BE2C (cell line): ENCODE measurements around the gene TP53BP2.

Experiments used
- DNase-seq: peaks from one replicate; pipeline ENCODE4 v3.0.0-alpha.2; 2020
- H3K27me3 ChIP-seq: fragments of 250-450 bp; sonication (Bioruptor Pico); 2 replicates; pipeline ENCODE4 v1.5.1; 2020; ENCODE audit warnings: mild to moderate bottlenecking
- H3K36me3 ChIP-seq: fragments of 250-450 bp; sonication (Bioruptor Pico); 2 replicates; pipeline ENCODE4 v1.5.1; 2020; ENCODE audit warnings: mild to moderate bottlenecking
- H3K4me1 ChIP-seq: fragments of 250-450 bp; sonication (Bioruptor Pico); 2 replicates; pipeline ENCODE4 v1.5.1; 2020
- H3K4me3 ChIP-seq: 2 replicates; pipeline ENCODE4 v1.5.1; 2011; ENCODE audit warnings: low read depth, low read length
- H3K9me3 ChIP-seq: fragments of 250-450 bp; sonication (Bioruptor Pico); 2 replicates; pipeline ENCODE4 v1.5.1; 2020
- CTCF ChIP-seq: IDR thresholded peaks from 2 replicates; pipeline ENCODE4 v1.5.1; 2012; ENCODE audit warnings: mild to moderate bottlenecking, low read depth, low read length

Gene TP53BP2

DNA sequence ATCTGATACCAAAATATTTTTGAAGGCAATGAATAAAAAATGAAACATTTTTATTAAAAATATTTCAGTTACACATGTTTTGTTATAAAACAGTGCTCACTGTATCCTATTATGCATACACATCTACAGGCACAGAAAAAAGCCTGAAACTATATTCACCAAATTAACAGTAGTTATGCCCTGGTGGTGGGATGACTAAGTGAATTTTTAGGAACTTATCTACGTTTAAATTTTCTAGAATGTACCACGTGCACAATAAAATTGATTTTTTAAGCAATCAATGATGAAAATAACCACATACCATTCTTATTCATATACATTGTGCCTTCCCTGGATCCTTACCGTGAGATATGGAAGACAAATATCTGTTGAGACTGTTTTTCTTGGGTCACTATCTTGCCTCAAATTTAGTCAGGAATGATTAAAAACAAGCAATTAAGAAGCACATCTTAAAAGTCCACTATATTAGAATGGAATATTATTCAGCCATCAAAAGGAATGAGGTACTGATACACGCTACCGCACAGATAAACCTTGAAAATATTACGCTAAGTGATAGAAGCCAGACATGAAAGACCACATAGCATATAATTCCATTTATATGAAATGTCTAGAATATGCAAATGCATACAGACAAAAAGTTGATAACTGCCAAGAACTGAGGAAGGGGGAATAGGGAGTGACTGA lies 17.4 kb downstream of the TP53BP2 start:
- no peak for TF ChIP-seq CTCF

DNA sequence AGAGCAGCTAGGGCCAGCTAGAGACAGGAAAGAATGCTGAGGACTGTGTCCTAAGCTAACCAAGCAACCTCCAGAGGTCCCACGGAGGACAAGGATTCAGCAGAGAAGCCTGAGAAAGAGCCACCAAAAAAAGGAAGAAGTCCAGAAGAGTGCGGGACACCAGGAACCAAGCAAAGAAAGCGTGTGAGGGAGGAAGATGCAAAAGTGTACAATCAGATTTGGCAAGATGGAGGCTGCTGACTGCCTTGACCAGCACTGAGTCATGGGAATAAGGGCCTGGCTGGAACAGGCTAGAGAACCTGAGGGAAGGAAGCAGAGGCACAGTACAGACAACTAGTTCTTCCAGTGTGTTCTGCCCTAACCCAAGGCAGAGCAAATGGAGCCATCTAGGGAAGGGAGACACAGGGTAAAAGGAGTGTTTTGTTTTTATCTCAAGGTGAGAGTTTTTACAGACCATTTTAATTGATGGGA lies 18.5 kb downstream of the TP53BP2 start:
- Histone ChIP-seq H3K4me3 (no peak overlapping the region), H3K4me1 (peaks cover 6% of the 10 kb centered on the region), H3K36me3 (no peaks in the 10 kb centered on the region), H3K27me3 (no peaks in the 10 kb centered on the region), H3K9me3 (no peaks in the 10 kb centered on the region)
- DNase-seq: no peak
- no peak for TF ChIP-seq CTCF

More for the DNA sequence above, 17.4 kb downstream of the TP53BP2 start:
- Histone ChIP-seq H3K4me1 (peaks cover 13% of the 10 kb centered on the region), H3K36me3 (no peaks in the 10 kb centered on the region), H3K9me3 (no peaks in the 10 kb centered on the region), H3K27me3 (no peaks in the 10 kb centered on the region), H3K4me3 (no peak overlapping the region)
- no peak for DNase-seq

DNA sequence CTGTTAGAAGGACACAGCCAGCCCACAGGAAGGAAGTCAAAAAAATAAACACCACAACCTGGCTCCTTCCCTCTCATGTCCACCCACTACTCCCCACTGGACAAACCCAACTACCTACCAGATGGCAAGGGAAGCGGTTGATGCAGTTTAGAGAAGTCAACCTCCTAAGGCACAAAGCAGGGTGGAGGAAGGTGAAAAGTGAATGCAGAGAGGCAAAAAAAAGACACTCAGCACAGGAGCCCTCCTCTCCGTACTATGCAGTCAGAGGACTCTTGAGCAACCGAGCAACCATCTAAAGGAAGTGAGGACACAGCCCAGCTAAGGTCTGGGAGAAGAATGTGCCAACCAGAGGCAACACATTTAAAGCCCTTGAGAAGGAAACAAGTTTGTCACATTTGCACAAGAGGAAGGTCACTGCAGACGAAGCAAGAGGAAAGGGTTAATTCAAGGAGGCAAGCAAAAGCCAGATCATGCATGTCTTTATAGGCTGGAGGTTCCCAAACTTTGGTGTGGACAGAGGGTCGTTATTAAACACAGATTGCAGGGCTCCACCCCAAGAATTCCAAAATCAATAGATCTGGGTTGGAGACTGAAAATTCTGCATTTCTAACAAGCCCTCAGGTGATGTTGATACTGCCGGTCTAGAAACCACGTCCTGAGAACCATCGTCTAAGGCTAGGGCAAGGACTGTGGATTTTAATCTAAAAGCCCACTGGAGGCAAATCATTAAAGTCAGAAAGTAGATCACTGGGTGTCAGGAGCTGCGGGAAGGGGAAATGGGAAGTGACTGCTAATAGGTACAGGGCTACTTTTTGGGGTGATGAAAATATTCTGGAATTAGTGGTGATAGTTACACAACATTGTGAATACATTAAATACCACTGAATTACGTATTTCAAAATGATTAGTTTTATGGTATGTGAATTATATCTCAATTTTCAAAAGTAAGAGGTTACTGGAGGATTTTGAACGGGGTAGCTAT lies 19.7 kb downstream of the TP53BP2 start:
- no peak for TF ChIP-seq CTCF
- Histone ChIP-seq H3K36me3 (no peaks in the 10 kb centered on the region), H3K4me1 (no peaks in the 10 kb centered on the region; the same call in 1 of the 2 replicates), H3K4me3 (no peak overlapping the region), H3K27me3 (no peaks in the 10 kb centered on the region), H3K9me3 (no peaks in the 10 kb centered on the region)
- DNase-seq: no peak

GRCh38 chr1:223824712-223825111 lies 21.0 kb downstream of the TP53BP2 start:
- DNase-seq: no peak
- Histone ChIP-seq H3K9me3 (no peaks in the 10 kb centered on the region), H3K4me3 (no peak overlapping the region), H3K27me3 (no peaks in the 10 kb centered on the region), H3K36me3 (no peaks in the 10 kb centered on the region), H3K4me1 (no peaks in the 10 kb centered on the region; the same call in 1 of the 2 replicates)
- no peak for TF ChIP-seq CTCF

GRCh38 chr1:223824287-223824686 lies 21.5 kb downstream of the TP53BP2 start:
- no peaks in the 10 kb centered on the region for H3K4me1 ChIP-seq

More at GRCh38 chr1:223824287-223824686, 21.5 kb downstream of the TP53BP2 start:
- Histone ChIP-seq H3K27me3 (no peaks in the 10 kb centered on the region), H3K36me3 (no peaks in the 10 kb centered on the region), H3K4me3 (no peak overlapping the region), H3K9me3 (no peaks in the 10 kb centered on the region)
- no peak for TF ChIP-seq CTCF
- DNase-seq: no peak
